SW480 (cell line): ENCODE data around the gene AKNA.

Source experiments
- DNase-seq: peaks from one replicate; pipeline ENCODE4 v3.0.0-alpha.2; 2016; ENCODE audit warnings: low spot score

AKNA gene

DNA sequence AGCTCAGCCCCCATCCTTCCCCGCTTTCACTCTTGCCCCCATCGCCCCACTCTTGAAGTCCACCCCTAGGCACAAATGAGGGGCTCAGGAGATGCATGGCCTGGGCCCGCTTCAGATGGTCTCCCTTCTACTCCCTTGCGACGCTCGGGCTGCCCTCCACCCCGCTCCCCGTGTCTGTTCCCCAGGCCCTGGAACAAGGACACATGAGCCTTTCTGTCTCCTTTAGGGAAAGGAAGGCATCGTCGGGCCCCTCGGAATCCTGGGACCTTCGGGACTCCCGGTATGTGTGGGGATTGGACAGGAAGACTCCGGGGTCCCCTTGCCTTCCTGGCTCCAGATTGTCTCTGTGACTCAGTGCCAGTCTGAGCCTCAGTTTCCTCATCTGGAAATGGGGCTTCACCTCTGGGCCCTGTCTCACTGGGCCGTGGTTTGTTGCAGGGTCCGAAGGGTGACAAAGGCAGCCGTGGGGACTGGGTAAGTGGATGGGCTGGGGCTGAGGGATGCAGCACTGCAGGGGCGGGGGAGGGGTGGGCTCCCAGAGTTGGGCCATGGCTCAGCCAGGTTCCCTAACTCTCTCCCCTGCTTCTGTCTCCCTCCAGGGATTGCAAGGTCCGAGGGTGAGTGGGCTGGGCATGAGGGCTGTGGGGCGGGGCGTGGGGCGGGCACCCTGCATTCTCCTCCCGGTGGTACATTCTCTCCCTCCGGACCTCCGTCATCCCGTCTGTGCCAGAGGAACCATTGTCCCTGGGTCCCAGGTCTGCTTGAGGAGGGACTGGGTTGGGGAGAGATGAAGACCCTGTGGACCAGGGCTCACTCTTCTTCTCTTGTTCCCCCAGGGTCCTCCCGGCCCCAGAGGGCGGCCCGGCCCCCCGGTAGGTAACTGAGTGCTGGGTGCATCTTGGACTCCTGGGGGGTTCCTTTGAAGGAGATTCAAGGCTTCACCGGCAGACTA lies 86.7 kb downstream of the AKNA start:
- DNase-seq: no peak

DNA sequence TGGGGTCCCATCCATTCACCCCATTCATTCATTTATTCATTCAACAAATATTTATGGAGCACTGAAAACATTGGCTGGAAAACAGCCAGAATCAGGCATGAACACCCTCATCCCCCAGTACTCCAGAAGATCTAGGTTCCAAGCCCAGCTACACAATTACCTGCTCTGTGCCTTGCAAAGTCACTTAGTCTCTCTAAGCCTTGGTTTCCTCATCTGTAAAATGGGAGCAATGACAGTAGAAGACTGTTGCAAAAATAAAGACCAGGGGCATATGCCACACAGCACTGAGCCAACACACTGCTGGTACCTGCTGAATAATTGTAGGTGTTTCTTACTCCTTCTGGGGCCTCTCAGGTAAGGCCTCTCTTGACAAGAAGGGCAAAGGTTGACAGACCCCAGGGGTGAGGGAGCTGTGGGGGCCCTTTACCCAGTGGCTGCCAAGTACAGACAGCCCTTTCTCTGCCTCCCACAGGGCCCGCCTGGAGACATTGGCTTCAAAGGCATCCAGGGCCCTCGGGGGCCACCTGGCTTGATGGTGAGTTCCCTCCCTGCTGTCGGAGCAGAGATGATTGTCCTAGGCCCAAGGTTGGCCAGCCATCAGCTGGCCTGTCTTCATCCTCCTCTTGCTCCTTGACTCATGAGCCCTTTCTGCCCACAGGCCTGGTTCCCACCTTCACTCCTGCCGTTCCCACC lies 87.5 kb downstream of the AKNA start:
- DNase-seq: no peak

DNA sequence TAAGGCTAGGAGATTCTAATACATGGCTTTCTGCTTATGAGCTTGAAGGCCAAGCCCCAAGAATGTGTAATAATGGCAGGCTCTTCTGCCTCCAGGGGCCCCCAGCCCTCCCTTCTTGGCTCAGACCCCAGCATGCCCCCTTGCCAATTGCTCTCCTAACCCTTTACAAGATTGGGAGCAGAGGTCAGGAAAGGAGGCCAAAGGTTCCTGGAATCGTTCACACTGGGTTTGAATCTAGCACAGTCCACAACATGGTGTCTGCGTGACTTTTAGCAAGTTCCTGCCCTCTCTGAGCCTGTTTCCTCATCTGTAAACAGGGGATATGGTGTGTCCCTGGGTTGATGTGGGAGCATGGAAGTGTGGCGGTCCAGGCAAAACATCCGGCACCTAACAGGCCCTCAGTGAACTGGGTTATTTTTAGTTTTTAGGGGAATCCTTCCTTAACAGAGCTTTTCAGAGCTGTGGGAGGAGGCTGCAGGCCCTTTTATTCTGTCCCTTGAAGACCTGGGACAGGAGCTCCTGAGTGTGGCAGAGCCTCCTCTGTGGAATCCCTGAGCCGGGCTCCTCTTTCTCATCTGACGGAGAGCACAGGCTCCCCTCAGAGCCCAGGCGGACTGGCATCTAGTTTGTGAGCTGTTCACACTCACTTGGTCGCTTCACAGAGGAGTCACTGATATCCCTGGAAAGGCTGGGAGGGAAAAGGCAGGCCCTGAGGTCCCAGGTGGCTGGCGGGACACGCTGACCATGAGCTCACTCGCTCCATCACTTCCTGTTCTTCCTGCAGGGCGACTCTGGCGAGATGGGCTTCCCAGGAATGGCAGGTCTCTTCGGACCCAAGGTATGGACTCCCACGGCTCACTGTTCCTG lies 88.3 kb downstream of the AKNA start:
- DNase-seq: no peak

DNA sequence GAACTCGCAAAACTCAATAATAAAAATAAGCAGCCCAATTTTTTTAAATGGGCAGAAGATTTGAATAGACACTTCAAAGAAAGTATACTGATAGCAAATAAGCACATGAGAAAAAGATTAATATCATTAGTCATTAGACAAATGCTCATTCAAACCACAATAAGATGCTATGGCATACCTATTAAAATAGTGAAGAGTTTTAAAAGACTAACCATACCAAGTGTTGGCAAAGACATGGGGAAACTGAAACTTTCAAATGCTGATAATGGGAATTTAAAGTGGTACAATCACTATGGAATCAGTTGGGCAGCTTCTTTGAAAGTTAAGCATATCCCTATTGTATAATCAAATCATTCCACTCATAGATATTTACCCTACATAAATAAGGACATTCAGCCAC lies 91.4 kb downstream of the AKNA start:
- DNase-seq: no peak

DNA sequence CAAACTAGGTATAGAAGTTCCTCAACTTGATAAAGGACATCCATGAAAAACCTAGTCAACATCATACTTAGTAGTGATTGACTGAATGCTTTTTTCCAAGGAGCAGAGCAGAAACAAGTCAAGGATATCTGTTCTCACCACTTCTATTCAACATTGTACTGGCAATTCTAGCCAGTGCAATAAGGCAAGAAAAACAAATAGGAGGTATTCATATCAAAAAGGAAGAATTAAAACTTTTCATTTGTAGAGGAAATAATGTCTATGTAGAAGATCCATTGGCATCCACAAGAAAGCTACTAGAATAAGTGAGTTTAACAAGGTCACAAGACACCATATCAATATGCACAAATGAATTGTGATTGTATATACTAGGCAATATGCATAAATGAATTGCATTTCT lies 93.1 kb downstream of the AKNA start:
- DNase-seq: no peak

DNA sequence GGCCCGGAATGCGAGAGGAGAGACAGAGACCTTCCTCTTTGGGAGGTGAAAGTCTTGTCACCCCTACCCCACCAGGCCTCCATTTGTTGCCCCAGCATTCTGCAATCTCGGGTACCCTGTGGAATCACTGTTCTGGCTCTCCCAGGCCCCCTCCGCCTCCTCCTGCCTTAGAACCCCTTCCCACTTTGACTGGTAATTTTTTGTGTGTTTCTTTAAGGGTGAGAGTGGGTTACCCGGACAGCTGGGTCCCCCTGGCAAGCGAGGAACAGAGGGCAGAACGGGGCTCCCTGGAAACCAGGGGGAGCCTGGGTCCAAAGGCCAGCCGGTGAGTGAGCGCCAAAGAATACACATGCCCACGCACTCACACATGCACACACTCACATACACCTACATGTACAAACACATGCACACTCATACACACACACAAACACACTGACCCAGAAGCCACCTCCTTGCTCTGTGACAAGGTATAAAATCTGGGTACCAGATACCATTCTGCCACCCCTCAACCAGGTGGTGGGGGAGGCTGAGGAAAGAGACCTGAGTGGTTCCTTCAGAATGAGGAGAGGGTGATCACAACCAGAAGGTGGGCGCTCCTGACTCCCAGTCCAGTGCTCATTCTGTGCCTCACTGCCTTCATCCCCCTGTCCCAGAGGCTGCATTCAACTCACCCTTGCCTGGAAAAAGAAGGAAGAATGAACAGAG lies 95.7 kb downstream of the AKNA start:
- DNase-seq: no peak

DNA sequence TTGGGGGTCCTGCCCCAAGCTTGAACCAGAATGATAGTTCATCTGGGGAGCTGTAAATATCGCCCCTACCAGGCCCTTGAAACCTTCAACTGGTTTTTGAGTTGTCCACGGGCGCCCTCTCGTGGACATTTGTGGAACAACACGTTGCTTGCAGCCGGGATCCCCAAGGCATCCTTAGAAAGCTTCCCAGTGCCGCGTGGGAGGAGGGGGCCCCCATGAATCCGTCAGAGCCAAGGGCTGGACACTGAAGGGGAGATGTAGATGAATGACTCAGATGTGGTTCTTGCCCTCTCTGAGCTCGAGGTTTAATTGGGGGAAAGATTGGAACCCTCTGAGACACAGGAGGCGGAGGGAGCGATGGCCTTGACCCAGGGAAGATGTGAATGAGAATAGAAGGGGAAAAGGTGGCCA lies 96.7 kb downstream of the AKNA start:
- DNase-seq: peak; percentile 44

DNA sequence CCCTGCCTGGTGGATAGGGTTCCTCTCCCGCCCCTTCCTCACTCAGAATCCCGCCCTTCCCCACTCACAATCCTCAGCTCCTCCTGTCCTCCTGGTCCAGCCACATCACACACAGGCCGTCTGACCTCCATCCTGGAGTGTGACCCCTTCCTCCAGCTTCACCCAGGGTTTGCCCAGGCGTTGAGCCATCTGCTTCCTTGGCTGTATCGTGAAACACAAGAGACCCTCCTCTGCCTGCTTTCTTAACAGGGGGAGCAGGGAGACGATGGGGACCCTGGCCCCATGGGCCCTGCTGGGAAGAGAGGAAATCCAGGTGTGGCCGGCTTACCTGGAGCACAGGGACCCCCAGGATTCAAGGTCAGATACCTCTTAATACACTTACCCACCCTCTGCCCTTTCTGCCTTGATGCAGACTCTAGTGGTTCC lies 97.2 kb downstream of the AKNA start:
- DNase-seq: no peak

DNA sequence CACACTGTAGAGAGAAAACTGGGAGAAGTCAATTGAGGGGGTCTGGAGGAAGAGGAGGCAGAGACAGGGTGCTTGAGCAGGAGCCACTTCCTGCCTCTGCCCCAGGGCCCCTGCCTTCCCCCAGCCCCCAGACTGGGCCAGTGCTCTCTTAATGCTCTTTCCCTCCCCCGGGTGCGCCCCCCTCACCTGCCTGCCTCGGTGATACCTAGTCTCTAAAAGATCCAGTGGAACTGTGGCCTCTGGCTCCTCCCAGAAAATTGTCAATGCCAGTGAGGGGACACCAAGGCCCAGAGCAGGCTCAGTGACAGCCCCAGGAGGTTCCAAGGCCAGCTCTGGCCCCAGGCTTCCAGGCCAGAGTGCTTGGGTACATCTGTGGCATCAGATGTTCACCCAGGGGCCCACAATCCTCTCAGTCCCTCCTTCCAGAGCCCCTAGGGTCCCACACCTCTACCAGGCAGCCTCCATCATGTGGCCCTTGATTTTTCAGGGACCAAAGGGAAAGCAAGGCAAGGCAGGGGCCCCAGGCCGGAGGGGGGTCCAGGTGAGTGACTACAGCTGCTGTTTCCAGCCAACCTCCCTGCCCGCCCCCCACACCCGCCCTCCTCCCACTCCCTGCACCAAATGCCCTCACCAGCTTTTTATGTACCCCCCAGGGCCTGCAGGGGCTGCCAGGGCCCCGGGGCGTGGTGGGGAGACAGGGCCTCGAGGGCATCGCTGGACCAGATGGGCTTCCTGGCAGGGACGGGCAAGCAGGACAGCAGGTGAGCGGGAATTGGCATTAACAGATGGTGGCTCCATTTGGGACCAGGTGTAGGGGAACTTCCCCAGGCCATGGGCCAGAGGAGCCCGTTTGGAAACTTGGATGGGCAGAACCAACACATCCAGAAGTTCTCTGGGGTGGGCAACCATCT lies 98.0 kb downstream of the AKNA start:
- no peak for DNase-seq

DNA sequence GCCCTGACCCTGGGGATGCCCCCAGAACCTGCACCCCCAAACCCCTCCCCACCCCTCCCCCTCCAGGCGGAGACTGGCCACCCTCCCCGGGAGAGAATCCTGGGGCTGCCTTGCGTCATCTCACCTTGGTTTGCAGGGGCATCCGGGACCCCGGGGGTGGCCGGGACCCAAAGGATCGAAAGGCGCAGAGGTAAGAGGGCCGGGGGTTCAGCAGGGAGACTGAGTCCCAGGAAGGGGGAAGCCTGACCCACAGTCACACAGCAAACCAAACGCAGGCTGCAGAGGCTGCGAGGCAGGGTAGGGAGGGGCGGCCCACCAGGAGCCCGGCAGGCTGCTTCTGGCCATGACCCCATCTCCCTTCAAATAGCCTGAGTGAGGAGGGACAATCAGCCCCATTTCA lies 98.7 kb downstream of the AKNA start:
- no peak for DNase-seq

DNA sequence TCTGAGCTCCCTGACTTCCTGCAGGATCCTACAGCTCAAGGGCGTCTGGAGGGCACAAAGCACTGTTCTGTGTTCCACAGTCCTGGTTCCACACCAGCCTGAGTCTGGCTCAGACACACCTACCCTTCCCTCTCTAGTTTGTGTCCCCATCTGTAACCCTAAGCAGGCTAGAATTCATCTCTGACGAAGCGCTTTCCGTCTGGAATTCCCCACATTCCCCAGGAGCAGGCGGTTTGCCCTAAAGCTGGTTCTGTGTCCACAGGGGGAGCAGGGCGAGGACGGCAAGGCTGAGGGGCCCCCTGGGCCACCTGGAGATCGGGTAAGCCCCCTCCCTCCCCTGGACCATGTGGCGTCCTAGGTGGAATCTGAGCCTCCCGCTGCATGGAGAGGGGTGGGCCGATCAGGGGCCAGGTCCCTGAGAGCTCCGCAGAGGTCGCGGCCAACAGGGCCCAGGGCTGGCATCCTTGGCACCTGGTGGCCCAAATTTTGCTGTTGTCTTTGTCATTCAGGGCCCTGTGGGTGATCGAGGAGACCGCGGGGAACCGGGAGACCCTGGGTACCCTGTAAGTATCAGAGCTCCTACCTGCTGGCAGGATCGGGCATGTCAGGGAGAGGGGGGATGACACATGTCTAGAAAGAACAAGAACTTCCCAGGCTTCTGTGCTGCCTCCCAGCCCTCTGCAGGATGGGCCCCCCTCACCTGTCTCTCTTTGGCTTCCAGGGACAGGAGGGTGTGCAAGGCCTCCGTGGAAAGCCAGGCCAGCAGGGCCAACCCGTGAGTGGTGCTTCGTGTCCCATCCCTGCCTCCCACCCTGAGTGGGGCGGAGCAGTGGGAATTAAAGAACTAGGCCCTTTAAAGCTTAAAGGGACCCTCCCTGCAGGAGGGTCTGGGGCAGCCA lies 99.3 kb downstream of the AKNA start:
- peak; percentile 32 for DNase-seq

DNA sequence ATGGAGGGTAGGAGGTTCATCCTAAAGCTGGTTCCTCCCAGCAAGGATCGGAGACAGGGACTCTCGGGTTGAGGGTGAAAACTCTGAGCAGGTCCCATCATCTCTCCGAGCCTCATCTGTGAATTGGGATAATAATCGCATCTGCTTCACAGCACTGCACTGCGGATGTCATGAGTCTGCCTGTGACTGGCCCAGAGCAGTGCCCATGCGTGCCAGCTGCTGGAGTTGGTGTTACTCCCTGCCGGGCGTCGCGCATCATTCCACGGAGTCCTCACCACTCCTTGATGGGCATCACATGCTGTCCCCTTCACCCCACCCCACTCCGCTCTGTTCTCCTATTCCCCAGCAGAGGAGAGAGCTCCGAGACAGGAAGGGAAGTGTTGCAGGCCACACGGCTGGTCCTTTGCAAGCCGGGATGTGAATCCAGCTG lies 100.0 kb downstream of the AKNA start:
- no peak for DNase-seq

DNA sequence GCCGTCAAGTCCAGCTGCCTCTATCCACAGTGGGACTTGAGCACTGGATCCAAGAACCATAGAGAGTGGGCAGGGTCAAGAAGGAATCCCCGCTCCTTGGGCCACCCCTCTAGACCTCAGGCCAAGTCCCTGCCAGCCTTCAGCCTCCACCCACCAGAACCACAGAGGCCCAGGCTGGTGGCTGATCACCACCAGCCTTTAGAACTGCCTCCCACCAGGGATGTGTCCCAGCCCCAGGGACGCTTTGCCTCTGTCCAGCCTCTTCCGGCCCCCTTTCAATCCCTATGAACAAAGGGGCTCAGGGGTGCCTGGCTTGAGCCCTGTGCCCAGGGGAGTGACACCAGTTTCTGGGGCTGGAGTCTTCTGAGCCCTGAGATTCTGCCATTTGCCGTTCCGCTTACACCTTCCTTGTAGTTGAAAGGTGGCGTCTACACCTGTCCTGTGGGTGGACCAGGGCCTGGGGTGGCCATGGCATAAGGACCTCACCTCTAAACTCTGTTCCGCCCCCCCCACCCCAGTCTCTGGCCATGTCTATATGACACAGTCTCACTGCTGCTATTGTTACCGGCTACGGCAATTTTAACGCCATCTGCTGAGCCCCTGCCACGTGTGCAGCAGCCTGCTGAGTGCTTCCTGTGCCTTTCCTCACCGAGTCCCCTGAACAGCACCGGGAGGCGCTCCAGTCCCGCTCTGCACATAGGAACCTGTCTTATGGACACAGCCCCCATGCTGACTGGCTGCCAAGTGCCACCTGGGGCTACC lies 100.6 kb downstream of the AKNA start:
- no peak for DNase-seq

DNA sequence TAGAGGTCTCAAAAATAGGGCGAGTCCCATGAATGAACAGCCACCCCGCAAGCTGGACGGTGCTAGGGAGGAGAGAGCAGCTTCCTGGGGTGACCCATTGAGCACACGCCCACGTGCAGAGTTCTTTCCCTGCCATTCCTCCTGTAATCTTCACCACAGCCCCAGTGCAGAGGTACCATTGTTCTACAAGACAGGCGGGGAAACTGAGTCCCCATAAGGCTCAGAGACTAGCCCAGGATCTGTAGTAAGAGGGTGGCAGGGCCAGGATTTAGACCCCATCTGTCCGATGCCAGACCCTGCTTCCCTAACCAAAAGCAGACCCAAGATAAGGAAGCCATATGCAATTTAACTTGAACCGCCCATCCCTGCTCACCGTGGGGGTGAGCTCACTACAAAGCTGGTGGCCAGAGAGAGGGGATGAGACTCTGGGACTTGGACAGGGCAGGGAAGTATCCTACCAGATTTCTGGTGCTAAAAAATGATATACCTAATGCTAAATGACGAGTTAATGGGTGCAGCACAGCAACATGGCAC lies 101.6 kb downstream of the AKNA start:
- no peak for DNase-seq

DNA sequence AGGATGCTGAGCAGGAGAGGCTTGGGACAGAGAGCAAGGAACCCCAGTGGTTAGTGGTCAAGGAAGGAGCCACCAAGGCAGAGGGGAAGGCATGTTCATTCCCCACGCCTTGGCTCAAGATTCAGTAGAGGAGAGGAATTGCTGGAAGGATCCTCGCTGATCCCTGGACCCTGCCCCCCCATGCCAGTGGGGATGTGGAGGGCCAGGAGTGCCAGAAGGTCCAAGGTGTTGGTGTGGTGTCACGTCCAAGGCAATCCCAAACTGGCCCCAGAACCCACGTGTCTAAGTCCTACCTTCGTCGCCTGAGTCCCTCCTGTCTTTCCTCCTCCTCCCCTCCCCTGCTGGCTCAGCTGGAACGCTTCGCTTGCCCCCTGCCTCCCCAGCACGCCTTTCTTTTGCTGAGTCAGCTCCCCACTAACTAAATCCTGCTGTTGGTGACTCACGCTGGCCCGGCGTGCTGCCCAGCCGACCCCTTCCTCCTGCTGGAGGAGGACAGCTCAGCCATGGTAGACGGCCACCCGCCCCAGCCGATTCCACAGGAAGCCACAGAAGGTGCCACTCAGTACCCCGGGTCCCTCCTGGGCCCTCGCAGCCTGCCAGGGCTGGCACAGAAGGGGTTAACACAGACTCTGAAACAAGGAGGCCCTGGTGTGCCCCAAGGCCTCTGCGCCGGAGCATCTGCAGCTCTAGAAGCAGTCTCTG lies 102.5 kb downstream of the AKNA start:
- DNase-seq: no peak

DNA sequence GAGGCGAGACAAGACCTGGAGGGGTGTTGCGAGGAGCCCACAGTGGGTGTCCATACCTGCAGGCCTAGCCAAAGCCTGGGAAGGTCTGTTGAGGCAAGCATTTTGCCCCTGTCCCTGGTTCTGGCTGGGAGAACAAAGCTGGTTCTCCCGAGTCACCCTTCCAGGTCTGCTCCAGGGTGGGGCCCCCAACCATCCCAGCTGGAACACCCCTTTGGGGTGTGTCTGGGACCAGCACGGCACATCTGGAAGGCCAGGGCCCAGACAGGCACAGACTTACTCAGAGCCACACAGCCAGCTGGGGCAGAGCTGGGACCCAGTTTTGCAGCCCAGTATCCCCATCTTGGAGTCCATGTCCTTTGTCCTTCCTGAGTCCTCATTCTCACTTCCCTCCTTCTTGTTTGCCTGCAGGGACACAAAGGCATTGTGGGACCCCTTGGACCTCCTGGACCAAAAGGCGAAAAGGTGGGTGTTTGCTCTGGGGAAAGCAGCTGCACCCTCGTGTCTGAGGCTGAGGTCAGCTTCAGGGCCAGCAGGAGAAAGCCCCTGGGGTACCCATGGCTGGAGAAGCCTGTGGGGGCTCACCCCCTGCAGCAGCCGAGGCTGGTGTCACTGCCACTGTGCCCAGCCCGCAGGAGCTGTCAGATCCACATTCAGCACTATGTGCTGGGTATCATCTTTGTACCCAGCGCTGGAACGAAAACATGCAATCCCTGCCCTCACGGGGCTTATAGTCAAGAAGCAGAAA lies 103.3 kb downstream of the AKNA start:
- no peak for DNase-seq
